CD4-positive, alpha-beta T cell (primary cell): ENCODE measurements around the gene GRID1. TPM values are rescaled to one million over a fixed set of nuclear protein-coding genes. Genes with fewer than 3 reads are reported as not detected.
A peak's percentile ranks its signal among the peaks of the same experiment; 100 is the strongest.

Experiments used
- ATAC-seq: fragments of 200-7000 bp; cut with Tn5 transposase; one replicate; pipeline ENCODE4 v1.10.0; 2022; ENCODE audit warnings: mild to moderate bottlenecking; ENCODE audit not compliant: poor library complexity
- CTCF ChIA-PET: fragments of 350-600 bp; sonication (Branson Sonifier 250); formaldehyde crosslinking; loops from one replicate; lab custom pipeline; 2021; ENCODE audit warnings: antibody characterized with exemption, inconsistent platforms; lab: Charles Lee
- POLR2A ChIA-PET: fragments of 350-600 bp; sonication (Branson Sonifier 250); formaldehyde crosslinking; loops from one replicate; lab custom pipeline; 2021; ENCODE audit warnings: antibody characterized with exemption, inconsistent platforms; lab: Charles Lee
- DNase-seq, 14 experiments: peaks; one replicate each; pipeline ENCODE4 v3.0.0-alpha.2; 2013 to 2020; ENCODE audit warnings: mixed read lengths in 2 of 14
- H3K27ac ChIP-seq, 2 donors: one replicate each; pipeline versions ENCODE4 v1.5.1 to v1.7.0; 2013; ENCODE audit warnings: low read length in 2 of 2, low read depth in 1 of 2, mild to moderate bottlenecking in 1 of 2
- H3K27me3 ChIP-seq, 2 experiments: 1 replicate in 1 of 2; 2 replicates in 1 of 2; pipeline versions ENCODE4 v1.6.1 to v1.7.0; 2013; ENCODE audit warnings: low read length in 2 of 2, control low read depth in 1 of 2, mild to moderate bottlenecking in 1 of 2, moderate library complexity in 1 of 2; ENCODE audit not compliant: insufficient read depth in 2 of 2, control insufficient read depth in 1 of 2
- H3K36me3 ChIP-seq: one replicate; pipeline ENCODE4 v1.6.1; 2013; ENCODE audit warnings: low read length, control low read depth; ENCODE audit not compliant: insufficient read depth
- H3K4me1 ChIP-seq: one replicate; pipeline ENCODE4 v1.6.1; 2013; ENCODE audit warnings: low read length, control low read depth; ENCODE audit not compliant: insufficient read depth
- H3K4me3 ChIP-seq: one replicate; pipeline ENCODE4 v1.5.1; 2013; ENCODE audit warnings: mild to moderate bottlenecking, low read length, moderate library complexity
- H3K9me3 ChIP-seq, 2 experiments: 1 replicate in 1 of 2; 2 replicates in 1 of 2; pipeline versions ENCODE4 v1.6.1 to v1.7.0; 2013; ENCODE audit warnings: low read length in 2 of 2, mild to moderate bottlenecking in 2 of 2, control low read depth in 1 of 2, moderate library complexity in 1 of 2; ENCODE audit not compliant: control insufficient read depth in 1 of 2, insufficient read depth in 1 of 2
- H3K27ac Mint-ChIP-seq: one replicate; pipeline ENCODE4 v1.8.0; 2020; ENCODE audit warnings: mixed read lengths
- H3K27me3 Mint-ChIP-seq: one replicate; pipeline ENCODE4 v1.8.0; 2021; ENCODE audit warnings: mixed read lengths
- H3K36me3 Mint-ChIP-seq: one replicate; pipeline ENCODE4 v1.8.0; 2021; ENCODE audit warnings: low read depth, mixed read lengths
- H3K4me1 Mint-ChIP-seq: one replicate; pipeline ENCODE4 v1.8.0; 2021; ENCODE audit warnings: low read depth, mixed read lengths
- H3K4me3 Mint-ChIP-seq: one replicate; pipeline ENCODE4 v1.8.0; 2020; ENCODE audit warnings: mild to moderate bottlenecking, mixed read lengths
- H3K9me3 Mint-ChIP-seq: one replicate; pipeline ENCODE4 v1.8.0; 2020; ENCODE audit warnings: mixed read lengths
- intact Hi-C, 2 experiments: fragments of 100-400 bp; cut with DNase I in 1 of 2; cut with micrococcal nuclease in 1 of 2; formaldehyde crosslinking; loops; one replicate each; pipeline versions ENCODE4 v1.15.1 to v1.9.0; 2023 to 2025; cut with DNase I, micrococcal nuclease
- total RNA-seq, 174 experiments: library from RNA in 2 of 174; stranded (reverse) in 2 of 174; gene quantifications; one replicate each; pipeline ENCODE4 v1.2.3 and lab custom pipeline; 2021 to 2026
- TF ChIP-seq, protein P1 (sequence below): fragments of 200-600 bp; IDR thresholded peaks from one replicate; pipeline ENCODE4 v1.8.0; 2022; ENCODE audit warnings: antibody characterized with exemption, mild to moderate bottlenecking

The GRID1 gene
- total RNA-seq, 2 experiments from 2014 or later, result not detected

DNA sequence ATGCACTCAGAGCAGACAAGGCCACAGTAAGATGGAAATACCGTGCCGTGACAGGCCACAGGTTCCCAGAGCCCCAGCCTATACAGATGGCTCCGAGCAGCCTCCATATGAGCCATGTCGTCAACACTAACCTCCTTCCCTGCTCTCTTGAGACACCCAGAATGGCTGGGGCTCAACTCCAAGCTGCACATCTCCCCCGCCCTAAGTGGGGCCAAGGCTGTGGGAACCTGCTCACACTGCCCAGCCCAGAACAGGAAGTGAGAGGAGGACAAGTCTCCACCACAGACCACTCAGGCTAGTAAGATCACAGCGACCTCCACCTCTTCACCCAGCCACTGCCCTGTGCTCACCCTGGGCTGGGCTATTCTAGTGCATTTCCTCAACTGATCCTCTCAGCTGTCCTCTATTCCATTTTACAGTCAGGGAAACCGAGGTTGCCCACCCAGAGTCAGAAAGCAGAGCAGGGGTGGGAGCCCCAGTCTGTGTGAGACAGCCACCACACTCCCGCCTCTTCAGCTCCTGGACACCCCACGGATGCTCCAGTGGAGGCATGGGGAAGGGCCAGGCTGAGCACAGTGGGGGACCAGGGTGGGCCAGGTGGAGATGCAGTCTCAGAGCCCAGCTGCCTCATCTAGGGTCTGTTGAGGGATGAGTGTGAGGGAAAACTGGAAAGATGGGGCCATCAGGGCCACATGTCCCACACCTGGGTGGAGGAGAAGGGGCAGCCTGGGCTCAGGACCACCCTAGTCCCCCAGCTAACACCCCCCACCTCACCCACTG is 11.6 kb downstream of the GRID1 start:
- DNase-seq, result peak in 1 of 14 experiments; percentile 11
- Histone ChIP-seq H3K4me1 (peaks cover 3% of the 10 kb centered on the region), H3K9me3 (peaks cover 0 to 10% of the 10 kb centered on the region in 2 experiments), H3K4me3 (no peak overlapping the region), H3K27me3 (peaks cover 0 to 3% of the 10 kb centered on the region in 2 experiments), H3K36me3 (no peaks in the 10 kb centered on the region), H3K27ac (no peak overlapping the region)
- H3K4me1 Mint-ChIP-seq, result no peaks in the 10 kb centered on the region
- H3K9me3 Mint-ChIP-seq, result no peaks in the 10 kb centered on the region
- no peaks in the 10 kb centered on the region for H3K36me3 Mint-ChIP-seq
- TF ChIP-seq, protein P1, sequence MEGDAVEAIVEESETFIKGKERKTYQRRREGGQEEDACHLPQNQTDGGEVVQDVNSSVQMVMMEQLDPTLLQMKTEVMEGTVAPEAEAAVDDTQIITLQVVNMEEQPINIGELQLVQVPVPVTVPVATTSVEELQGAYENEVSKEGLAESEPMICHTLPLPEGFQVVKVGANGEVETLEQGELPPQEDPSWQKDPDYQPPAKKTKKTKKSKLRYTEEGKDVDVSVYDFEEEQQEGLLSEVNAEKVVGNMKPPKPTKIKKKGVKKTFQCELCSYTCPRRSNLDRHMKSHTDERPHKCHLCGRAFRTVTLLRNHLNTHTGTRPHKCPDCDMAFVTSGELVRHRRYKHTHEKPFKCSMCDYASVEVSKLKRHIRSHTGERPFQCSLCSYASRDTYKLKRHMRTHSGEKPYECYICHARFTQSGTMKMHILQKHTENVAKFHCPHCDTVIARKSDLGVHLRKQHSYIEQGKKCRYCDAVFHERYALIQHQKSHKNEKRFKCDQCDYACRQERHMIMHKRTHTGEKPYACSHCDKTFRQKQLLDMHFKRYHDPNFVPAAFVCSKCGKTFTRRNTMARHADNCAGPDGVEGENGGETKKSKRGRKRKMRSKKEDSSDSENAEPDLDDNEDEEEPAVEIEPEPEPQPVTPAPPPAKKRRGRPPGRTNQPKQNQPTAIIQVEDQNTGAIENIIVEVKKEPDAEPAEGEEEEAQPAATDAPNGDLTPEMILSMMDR, result no peak
- peaks cover 20% of the 10 kb centered on the region for H3K27me3 Mint-ChIP-seq
- ATAC-seq, result no peak
- ChIA-PET POLR2A (no interaction called here), CTCF (no interaction called here)
- intact Hi-C loops, result no loop called here
- no peak overlapping the region for H3K4me3 Mint-ChIP-seq
- no peak overlapping the region for H3K27ac Mint-ChIP-seq

DNA sequence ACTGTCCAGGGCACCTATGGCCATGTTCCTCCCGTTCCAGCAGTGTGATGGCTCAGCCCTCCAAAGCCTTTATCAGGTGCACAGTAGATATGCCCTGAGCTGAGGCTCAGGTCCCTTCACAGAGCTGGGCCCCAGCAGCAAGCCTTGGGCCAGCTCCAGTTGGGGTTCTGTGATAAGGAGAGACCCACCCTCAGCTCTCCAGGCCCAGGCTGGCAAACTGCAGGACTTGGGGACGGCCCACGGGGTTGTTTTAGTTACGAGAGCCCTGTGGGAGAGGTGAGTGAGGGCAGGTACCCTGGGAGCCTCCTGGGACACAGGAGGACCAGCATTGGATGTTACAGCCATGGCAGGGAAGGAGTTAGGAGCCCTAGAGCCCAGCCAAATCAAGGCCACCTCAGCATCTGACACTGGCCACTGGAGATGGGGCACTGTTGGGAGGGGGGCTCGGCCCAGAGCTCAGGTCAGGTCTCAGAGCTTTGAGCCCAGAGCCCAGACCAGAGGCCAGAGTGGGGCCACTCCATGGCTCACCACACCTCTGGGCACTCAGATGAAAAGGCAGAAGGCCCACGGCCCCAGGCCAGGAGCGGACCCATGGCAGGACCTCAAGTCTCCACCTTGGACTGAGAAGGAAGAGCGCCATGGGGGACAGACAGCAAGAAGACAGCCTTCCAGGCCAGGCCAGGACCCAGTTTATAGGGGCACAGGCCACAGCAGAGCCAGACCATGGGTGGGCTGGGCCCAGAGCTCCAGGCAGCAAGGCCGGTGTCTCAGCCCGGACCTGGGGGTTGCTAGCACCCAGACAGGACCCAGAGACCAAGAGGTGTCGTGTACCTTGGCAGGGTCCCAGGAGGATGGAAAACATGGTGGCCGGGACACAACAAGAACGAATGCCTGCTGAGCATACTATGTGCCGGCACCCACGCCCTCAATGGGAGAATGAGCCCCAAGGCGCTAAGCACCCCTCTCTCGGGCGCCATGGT is 12.8 kb downstream of the GRID1 start:
- TF ChIP-seq, protein P1, result no peak
- Histone ChIP-seq H3K4me1 (peaks cover 3% of the 10 kb centered on the region), H3K9me3 (peaks cover 0 to 10% of the 10 kb centered on the region in 2 experiments), H3K27ac (no peak overlapping the region), H3K4me3 (no peak overlapping the region), H3K36me3 (no peaks in the 10 kb centered on the region), H3K27me3 (peaks cover 0 to 5% of the 10 kb centered on the region in 2 experiments)
- H3K4me1 Mint-ChIP-seq, result no peaks in the 10 kb centered on the region
- H3K4me3 Mint-ChIP-seq, result no peak overlapping the region
- H3K27me3 Mint-ChIP-seq, result peaks cover 16% of the 10 kb centered on the region
- ATAC-seq (no peak), DNase-seq (no peak)
- no peaks in the 10 kb centered on the region for H3K9me3 Mint-ChIP-seq
- ChIA-PET POLR2A (no interaction called here), CTCF (no interaction called here)
- no peak overlapping the region for H3K27ac Mint-ChIP-seq
- intact Hi-C loops, result no loop called here
- no peaks in the 10 kb centered on the region for H3K36me3 Mint-ChIP-seq

DNA sequence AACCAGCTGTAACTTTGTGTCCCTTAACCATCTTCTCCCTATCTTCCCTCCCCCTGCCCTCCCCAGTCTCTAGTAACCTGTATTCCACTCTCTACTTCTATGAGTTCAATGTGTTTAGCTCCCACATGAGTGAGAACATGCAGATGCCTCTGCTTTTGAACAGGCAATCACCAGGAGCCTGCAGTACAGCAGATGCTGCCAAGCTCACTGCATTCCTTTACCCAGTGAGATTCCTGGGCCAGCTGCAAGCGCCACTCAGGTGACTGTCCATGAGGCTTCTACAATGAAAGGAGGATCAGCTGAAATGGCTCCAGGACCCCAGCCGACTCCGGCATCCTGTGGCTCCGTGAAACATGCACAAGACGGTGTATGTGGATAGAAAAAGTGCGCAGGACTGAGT is 15.7 kb downstream of the GRID1 start:
- ChIA-PET POLR2A (no interaction called here), CTCF (no interaction called here)
- no peaks in the 10 kb centered on the region for H3K4me1 Mint-ChIP-seq
- H3K36me3 ChIP-seq, result no peaks in the 10 kb centered on the region
- intact Hi-C loops, result no loop called here
- H3K36me3 Mint-ChIP-seq, result no peaks in the 10 kb centered on the region
- H3K27me3 Mint-ChIP-seq, result peaks cover 9% of the 10 kb centered on the region
- no peaks in the 10 kb centered on the region for H3K9me3 Mint-ChIP-seq
- H3K27ac Mint-ChIP-seq, result no peak overlapping the region
- H3K4me3 ChIP-seq, result no peak overlapping the region
- H3K27me3 ChIP-seq, result peaks cover 0 to 5% of the 10 kb centered on the region in 2 experiments
- DNase-seq, result no peak
- no peak overlapping the region for H3K4me3 Mint-ChIP-seq
- no peak for ATAC-seq
- H3K27ac ChIP-seq, result no peak overlapping the region
- TF ChIP-seq, protein P1, result no peak
- H3K4me1 ChIP-seq, result peaks cover 2% of the 10 kb centered on the region
- H3K9me3 ChIP-seq, result peaks cover 0 to 10% of the 10 kb centered on the region in 2 experiments
